Measurements from ENCODE around the gene IGFL2. TPM values are rescaled to one million over a fixed set of nuclear protein-coding genes. Genes with fewer than 3 reads are reported as not detected.
"Not testable (repeated sequence)": the region's sequence is repeated elsewhere in the genome, so short reads cannot be mapped to it uniquely, and the experiment has no call there.

Gene IGFL2
- total RNA-seq = not detected

DNA sequence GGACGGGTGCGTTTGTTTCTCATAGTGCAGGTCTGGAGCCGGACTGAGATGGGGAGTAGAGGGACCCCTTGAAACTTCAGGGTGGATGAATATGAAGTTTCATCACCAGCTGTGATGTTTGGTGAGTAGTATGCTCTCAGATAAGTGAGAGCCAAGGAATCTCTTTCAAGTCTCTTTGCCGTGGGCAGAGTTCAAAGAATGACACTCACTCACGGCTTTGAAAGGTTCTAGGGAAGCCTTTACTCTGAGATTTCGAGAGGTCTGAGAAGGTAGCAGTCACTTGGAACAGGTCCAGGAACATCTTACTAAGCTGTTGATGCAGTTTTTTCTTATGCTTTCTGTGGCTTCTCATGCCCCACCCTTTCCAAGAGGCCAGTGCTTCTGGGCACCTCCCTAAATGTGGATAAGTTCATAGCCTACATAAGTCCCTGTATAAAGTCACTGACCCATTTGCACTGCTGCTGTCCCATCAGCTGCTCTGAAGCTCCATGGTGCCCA is at the start of gene IGFL2:
Gene IGFL2, plus strand, starts transcription at position 448 of the 498 bp plus-strand sequence. Its CDS starts 41 bp downstream, at position 489.
- intact Hi-C loops (cut with DNase I) = no loop called here
- no peak for DNase-seq
- Histone ChIP-seq H3K36me3 (no peaks in the 10 kb centered on the region), H3K27ac (no peak within 1 kb of the TSS), H3K27me3 (no peaks in the 10 kb centered on the region), H3K9me3 (no peaks in the 10 kb centered on the region), H3K4me1 (no peaks in the 10 kb centered on the region), H3K4me3 (replicated peaks in 1 of 3) (no peak within 1 kb of the TSS)
- 32 to 38% methylated on average over 6 of the region's 6 CpGs for WGBS, 2 donors
- TF ChIP-seq, protein P1, sequence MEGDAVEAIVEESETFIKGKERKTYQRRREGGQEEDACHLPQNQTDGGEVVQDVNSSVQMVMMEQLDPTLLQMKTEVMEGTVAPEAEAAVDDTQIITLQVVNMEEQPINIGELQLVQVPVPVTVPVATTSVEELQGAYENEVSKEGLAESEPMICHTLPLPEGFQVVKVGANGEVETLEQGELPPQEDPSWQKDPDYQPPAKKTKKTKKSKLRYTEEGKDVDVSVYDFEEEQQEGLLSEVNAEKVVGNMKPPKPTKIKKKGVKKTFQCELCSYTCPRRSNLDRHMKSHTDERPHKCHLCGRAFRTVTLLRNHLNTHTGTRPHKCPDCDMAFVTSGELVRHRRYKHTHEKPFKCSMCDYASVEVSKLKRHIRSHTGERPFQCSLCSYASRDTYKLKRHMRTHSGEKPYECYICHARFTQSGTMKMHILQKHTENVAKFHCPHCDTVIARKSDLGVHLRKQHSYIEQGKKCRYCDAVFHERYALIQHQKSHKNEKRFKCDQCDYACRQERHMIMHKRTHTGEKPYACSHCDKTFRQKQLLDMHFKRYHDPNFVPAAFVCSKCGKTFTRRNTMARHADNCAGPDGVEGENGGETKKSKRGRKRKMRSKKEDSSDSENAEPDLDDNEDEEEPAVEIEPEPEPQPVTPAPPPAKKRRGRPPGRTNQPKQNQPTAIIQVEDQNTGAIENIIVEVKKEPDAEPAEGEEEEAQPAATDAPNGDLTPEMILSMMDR (IDR thresholded peaks at IDR 0.05) = no peak
- no peak for TF ChIP-seq POLR2A (IDR thresholded peaks at IDR 0.05)

DNA sequence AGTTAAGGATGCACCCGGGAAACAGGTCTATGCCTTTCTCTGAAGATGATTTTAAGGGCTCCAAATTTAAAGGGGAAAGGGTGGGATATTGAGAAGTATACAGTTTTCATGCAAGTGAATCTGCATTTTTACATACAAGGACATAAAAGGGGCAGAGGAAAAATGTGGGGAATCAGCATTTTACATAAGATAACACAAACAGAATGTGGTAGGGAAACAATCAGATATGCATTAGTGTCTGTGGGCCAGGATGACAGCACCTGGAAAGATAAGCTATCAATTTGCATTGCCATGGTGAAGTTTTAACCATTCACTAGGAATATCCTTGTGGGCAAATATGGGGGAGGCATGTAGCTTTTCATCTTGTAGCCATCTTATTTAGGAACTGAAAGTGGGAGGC is 47.7 kb upstream of the IGFL2 start:
- Histone ChIP-seq H3K27me3 (no peaks in the 10 kb centered on the region), H3K4me3 (replicated peaks in 1 of 3) (no peak overlapping the region), H3K36me3 (no peaks in the 10 kb centered on the region), H3K4me1 (no peaks in the 10 kb centered on the region), H3K27ac (no peak overlapping the region), H3K9me3 (no peaks in the 10 kb centered on the region)
- no peak for DNase-seq
- intact Hi-C loops (cut with DNase I) = no loop called here
- WGBS, 2 donors = 74 to 76% methylated on average over 1 of the region's 1 CpG
- TF ChIP-seq, protein P1 (IDR thresholded peaks at IDR 0.05) = no peak
- no peak for TF ChIP-seq POLR2A (IDR thresholded peaks at IDR 0.05)

DNA sequence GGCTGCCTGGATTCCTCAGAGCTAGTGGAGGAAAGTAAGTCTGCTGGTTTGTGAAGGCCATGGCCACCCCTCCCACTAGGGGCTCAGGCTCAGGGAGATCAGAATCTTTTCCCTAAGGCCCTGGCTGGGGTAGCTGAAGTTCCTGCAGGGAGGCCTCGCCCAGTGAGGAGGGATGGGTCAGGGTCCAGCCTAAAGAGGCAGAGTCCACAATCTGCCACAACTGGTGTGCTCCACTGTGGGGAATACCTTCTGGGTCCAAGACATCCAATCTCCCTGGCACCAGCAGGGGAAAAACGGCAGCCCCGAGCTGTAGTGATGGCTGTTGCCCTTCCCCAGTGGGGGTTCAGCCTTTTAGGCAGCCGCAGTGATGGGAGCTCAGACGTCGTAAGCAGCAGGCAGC is 46.7 kb upstream of the IGFL2 start:
- Histone ChIP-seq H3K27me3 (no peaks in the 10 kb centered on the region), H3K9me3 (no peaks in the 10 kb centered on the region), H3K27ac (no peak overlapping the region), H3K4me1 (no peaks in the 10 kb centered on the region), H3K4me3 (replicated peaks in 1 of 3) (no peak overlapping the region), H3K36me3 (no peaks in the 10 kb centered on the region)
- no peak for DNase-seq
- intact Hi-C loops (cut with DNase I) = no loop called here
- 38 to 51% methylated on average over 6 of the region's 6 CpGs for WGBS, 2 donors
- TF ChIP-seq, protein P1 (IDR thresholded peaks at IDR 0.05) = no peak
- no peak for TF ChIP-seq POLR2A (IDR thresholded peaks at IDR 0.05)

DNA sequence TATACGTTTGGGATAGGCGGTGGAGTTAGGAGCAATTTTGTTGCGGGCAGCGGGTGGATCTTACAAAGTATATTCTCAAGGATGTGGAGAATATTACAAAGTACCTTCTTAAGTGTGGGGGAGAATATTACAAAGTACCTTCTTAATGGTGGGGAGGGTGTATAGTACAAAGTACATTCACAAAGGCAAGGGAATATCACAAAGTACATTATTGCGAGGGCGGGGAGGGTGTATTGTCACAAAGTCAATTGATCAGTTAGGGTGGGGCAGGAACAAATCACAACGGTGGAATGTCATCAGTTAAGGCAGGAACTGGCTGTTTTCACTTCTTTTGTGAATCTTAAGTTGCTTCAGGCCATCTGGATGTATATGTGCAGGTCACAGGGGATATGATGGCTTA is 45.7 kb upstream of the IGFL2 start:
- H3K27ac ChIP-seq; H3K4me3 ChIP-seq (replicated peaks in 1 of 3); intact Hi-C loops (cut with DNase I); H3K27me3 ChIP-seq; H3K4me1 ChIP-seq; H3K36me3 ChIP-seq; DNase-seq; H3K9me3 ChIP-seq: not testable (repeated sequence)
- 84 to 86% methylated on average over 7 of the region's 7 CpGs for WGBS, 2 donors

DNA sequence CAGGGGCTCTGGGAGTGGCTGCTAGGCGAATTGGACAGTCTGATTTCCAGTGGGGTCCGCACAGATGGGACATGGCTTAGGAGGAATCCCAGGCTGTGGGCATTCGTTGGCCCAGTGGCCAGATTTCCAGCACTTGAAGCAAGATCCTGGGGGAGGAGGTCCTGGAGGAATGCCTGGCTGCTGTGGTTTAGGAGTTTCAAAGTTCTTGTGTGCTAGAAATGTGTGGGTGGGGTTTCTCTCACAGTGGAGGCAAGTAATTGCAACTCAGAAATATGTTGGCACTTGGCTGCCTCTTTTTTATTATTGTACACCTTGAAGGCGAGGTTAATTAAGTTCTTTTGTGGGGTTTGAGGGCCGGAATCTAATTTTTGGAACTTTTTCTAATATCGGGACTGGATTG is 40.7 kb upstream of the IGFL2 start:
- Histone ChIP-seq H3K36me3 (no peaks in the 10 kb centered on the region), H3K27ac (no peak overlapping the region), H3K4me3 (replicated peaks in 1 of 3) (no peak overlapping the region), H3K27me3 (no peaks in the 10 kb centered on the region), H3K4me1 (no peaks in the 10 kb centered on the region), H3K9me3 (no peaks in the 10 kb centered on the region)
- TF ChIP-seq POLR2A (IDR thresholded peaks at IDR 0.05) = no peak
- TF ChIP-seq, protein P1 (IDR thresholded peaks at IDR 0.05) = no peak
- DNase-seq = no peak
- intact Hi-C loops (cut with DNase I) = no loop called here
- 82 to 83% methylated on average over 6 of the region's 6 CpGs for WGBS, 2 donors

DNA sequence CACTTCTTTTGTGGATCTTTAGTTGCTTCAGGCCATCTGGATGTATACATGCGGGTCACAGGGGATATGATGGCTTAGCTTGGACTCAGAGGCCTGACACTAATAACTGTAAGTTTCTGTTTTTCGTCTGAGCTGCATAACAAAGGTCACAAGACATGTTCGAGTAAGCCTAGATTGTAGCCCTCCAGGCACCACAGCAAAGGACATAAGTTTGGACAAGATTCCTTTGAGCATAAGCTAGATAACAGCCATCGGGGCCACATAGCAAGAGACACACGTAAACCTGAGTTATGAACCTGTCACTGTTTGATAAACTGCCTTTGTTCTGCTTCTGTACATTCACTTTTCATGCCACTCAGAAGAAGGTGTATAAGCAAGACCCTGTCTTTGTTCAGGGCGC is 38.2 kb upstream of the IGFL2 start:
- 74% methylated on average over 6 of the region's 6 CpGs for WGBS, 2 donors
- Histone ChIP-seq H3K4me1 (no peaks in the 10 kb centered on the region), H3K36me3 (no peaks in the 10 kb centered on the region), H3K4me3 (replicated peaks in 1 of 3) (no peak overlapping the region), H3K9me3 (no peaks in the 10 kb centered on the region), H3K27ac (no peak overlapping the region), H3K27me3 (no peaks in the 10 kb centered on the region)
- intact Hi-C loops (cut with DNase I) = no loop called here
- DNase-seq = no peak
- TF ChIP-seq, protein P1 (IDR thresholded peaks at IDR 0.05) = no peak
- TF ChIP-seq POLR2A (IDR thresholded peaks at IDR 0.05) = no peak
